HG03354 (cell line): ENCODE measurements around the gene IRS2.
"Not testable (repeated sequence)": the region's sequence is repeated elsewhere in the genome, so short reads cannot be mapped to it uniquely, and the experiment has no call there.

Experiments
- ATAC-seq: cut with Tn5 transposase; IDR thresholded peaks from one replicate; pipeline ENCODE4 v1.9.1; 2021; ENCODE audit warnings: mild to moderate bottlenecking; ENCODE audit not compliant: unreplicated experiment, poor library complexity, severe bottlenecking

IRS2 gene

GRCh38 chr13:109737606-109738005 is 48.8 kb downstream of the IRS2 start:
- ATAC-seq = no peak

GRCh38 chr13:109737046-109737573 is 49.3 kb downstream of the IRS2 start:
- no peak for ATAC-seq

- no peak for ATAC-seq
Observed at GRCh38 chr13:109735436-109735966, 50.9 kb downstream of the IRS2 start.

GRCh38 chr13:109734002-109734785 is 52.2 kb downstream of the IRS2 start:
- ATAC-seq = no peak

- ATAC-seq = no peak
Observed at GRCh38 chr13:109733550-109733949, 52.8 kb downstream of the IRS2 start.

GRCh38 chr13:109732470-109733170 is 53.8 kb downstream of the IRS2 start:
- not testable (repeated sequence) for ATAC-seq

GRCh38 chr13:109730812-109731335 is 55.5 kb downstream of the IRS2 start:
- no peak for ATAC-seq

- no peak for ATAC-seq
Observed at GRCh38 chr13:109728791-109729731, 57.3 kb downstream of the IRS2 start.

GRCh38 chr13:109728061-109728460 is 58.3 kb downstream of the IRS2 start:
- no peak for ATAC-seq

GRCh38 chr13:109727251-109727650 is 59.1 kb downstream of the IRS2 start:
- ATAC-seq = no peak

GRCh38 chr13:109725995-109726637 is 60.3 kb downstream of the IRS2 start:
- no peak for ATAC-seq

- ATAC-seq = no peak
Observed at GRCh38 chr13:109725297-109725696, 61.1 kb downstream of the IRS2 start.

- ATAC-seq = no peak
Observed at GRCh38 chr13:109724603-109725002, 61.8 kb downstream of the IRS2 start.

- no peak for ATAC-seq
Observed at GRCh38 chr13:109723046-109723445, 63.3 kb downstream of the IRS2 start.

GRCh38 chr13:109722068-109722467 is 64.3 kb downstream of the IRS2 start:
- ATAC-seq = no peak

GRCh38 chr13:109720758-109721184 is 65.6 kb downstream of the IRS2 start:
- ATAC-seq = no peak

GRCh38 chr13:109719962-109720646 is 66.3 kb downstream of the IRS2 start:
- no peak for ATAC-seq

- ATAC-seq = no peak
Observed at GRCh38 chr13:109718726-109719125, 67.7 kb downstream of the IRS2 start.
